Stimulated activated CD8-positive, alpha-beta memory T cell treated with anti-CD3 and anti-CD28 coated beads, Interleukin-7, amount 100 ng/mL, for 4 hours (primary cell): ENCODE results near the gene DMBX1.
A peak's percentile ranks its signal among the peaks of the same experiment; 100 is the strongest.

Experiments
- DNase-seq, 2 donors: peaks; one replicate each; pipeline ENCODE4 v3.0.0-alpha.2; 2020; ENCODE audit warnings: low read depth in 2 of 2

Gene DMBX1

DNA sequence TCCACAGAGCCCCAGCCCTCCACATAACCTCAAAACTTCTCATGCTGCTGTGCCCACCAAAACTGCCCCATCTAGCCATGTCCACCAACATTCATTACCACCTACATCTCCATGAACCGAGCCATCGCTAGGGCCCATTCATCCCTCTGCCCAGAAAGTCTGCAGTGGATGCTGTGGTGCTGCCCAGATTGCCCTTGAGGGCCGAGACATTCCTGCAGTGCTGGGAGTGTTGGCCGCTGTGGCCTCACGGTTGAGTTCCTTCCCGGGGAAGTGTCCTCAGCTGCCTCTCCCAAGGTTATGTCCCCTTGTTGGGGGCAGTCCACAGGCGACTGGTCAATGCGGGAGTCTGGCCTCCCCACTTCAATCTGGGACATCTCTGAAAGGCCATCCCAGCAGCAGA lies 30.3 kb upstream of the DMBX1 start:
- no peak for DNase-seq

DNA sequence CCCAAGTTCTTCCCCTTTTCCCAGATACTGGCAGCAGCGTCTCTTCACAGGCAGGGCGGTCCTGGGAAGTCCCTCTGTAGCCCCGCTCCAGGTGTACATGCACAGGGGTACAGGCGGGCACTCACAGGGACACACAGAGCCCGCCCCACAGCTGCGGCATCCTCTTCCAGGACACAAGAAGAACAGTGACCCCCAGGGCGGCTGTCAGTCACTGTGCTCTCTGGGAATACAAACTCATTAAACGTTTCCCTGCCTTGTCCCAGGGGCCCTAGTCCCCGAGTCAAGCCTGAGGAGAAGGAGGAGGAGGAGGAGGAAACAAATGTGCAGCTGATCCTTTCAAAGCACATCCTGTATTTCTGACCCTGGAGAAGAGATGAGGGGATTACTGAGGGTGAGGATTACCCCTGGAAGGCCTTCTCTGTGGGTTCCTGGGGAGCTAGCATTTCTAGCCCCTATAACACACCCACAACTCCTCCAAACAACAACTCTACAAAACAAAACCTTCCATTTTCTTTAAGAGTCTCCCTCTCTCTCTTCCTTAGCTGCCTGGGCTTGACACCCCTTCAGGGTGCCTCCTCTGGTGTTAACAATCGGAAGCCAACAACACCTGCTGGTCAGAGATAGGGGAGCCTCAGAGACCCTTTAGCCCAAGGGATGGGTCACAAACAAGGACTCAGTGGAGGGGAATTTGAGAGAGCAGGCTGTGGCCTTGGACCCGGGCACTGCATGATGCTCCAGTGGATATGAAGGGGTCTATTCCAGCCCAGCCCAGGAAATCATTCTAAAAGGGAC lies 28.4 kb upstream of the DMBX1 start:
- DNase-seq: no peak

DNA sequence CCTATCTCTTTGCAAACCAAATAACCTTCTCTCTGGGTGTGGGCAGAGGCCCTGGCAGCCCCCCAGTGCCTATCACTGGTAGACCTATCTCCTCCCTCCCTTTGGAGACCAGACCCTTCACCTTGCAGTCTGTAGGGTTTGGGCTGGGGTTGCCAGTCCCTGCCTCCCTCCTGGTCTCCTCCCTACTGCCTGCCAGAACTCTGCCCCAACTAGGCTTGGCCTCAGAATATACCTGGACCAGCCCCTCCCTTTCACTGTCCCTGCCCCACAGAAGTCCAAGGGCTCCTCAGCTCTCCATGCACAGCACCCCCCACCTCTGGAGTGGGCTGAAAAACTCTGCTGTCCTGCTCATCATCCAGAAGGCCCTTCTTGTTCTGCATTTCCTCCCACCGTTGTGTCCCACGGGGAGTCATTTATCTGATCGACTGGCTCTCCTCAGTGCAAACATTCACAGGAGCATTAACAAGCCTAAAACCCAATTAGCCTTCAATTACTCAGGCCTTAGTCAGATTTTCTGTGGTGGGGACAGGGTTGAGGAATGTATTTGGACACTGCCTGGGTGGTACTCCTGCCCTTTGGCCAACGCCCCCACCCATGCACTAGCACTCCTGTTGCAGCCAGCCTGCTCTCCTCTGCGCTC lies 27.7 kb upstream of the DMBX1 start:
- DNase-seq: no peak

GRCh38 chr1:46464013-46464548 lies 25.6 kb upstream of the DMBX1 start:
- no peak for DNase-seq

GRCh38 chr1:46464915-46465314 lies 24.7 kb upstream of the DMBX1 start:
- DNase-seq: no peak

DNA sequence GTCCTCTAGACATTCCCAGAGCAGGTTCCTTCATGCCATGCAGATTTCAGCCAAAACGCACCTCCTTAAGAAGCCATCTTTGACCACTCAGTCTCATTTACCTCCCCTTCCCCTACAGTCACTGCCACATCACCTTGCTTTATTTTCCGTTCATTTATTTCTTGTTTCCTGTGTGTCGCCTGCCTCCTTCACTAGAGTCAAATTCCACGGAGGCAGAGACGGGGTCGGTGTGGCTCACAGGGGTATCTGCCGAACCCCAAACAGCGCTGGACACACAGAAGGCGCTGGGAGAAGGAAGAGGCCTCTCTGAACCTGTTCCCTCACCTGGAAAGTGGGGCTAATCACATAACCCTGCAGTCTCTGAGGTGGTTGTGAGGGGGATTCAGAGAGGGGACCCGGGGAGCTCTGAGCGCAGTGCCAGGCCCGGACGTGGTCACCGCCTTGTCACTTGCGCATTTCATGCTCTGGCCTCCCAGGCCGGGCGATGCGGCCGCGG lies 23.6 kb upstream of the DMBX1 start:
- DNase-seq: no peak

DNA sequence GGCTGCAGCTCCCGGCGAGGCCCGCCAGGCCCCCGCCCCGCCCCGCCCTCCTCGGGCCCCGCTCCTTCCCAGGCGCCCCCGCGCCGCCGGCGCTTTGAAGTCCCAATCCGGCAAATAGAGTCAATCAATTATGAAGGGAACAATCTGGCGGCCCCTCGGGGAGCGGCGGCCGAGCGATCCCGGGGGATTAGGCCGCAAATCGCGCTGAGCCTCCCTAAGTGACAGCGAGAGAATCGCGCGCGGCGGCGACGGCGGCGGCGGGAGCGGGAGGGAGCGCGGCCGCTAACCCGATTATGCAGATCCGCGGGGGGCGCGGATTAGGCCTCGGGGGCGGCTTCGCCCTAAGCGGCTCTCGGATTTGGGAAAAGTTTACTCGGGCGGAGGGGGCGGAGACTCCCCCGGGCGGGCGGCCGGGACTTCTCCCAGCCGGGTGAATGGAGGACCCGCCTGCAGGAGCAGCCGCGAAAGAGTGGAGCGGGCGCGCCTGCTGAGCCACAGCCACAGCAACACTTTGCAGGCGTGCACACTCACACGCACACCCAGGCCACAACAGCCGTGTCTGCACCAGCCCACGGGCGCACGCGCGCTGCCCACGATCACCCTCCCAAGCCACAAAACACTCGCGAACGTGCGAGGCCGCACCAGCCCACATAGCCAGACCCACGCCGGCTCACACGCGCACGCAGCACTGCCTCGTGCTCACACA lies 23.0 kb upstream of the DMBX1 start:
- DNase-seq: no peak

DNA sequence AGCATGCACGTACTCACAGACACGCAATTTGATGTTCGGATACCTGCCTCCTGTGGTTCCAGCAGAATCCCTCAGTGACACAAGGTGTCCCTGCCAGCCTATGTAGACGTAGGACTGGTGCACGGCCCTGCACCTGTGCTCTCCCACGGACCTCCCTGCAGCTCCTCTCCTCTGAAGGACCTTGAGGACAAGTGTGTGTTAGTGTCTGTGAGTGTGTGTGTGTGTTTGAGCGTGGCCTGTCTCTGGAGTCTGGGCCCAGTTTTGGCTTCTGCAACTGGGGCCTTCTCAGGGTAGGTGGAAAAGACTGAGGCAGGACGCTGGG lies 22.5 kb upstream of the DMBX1 start:
- no peak for DNase-seq

DNA sequence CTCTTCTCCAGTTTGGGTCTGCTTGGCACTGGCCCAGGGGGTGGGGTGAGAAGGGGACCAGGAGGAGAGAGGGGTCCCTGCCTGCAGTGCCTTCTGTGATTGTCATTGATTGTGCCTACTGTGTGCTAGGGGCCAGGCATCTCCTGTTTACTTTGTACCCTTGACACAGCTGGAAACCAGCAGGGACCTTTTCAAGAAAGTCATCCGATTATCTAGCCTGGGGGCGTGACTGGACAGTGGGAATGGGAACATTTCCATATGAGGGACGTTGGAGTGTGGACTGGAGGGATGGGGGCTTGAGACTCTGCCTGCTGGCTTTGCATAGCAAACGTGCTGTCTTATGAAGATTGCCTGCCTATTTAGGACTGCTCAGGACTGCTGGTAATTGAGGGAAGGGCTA lies 19.8 kb upstream of the DMBX1 start:
- DNase-seq: no peak

DNA sequence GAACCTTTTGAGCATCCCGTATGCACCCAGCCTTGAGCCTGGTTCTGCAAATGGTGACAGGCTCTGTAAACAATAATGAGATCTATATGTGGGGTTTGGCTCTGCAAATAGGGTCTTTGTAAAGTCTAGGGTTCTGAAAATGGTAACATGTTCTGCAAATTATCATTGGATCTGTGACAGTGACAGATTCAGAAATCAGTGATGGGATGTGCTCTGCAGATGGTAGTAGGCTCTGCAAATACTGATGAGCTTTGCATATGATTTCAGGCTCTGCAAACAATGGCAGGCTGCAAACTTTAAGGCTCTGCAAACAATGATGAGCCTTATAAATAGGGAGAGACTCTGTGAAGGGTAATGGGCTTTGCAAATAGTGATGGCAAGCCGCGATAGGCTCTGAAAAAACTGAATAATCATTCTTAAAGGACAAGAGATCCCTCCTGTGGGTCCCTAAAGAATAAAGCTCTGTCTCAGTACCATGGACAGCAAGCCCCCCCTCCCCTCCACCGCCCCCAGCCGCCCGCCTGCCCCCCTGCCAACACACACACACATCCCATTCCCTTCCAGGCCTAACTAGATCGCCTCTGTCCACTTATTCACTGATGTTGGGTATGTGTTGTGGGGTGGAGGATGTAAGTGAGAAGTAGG lies 17.7 kb upstream of the DMBX1 start:
- no peak for DNase-seq

DNA sequence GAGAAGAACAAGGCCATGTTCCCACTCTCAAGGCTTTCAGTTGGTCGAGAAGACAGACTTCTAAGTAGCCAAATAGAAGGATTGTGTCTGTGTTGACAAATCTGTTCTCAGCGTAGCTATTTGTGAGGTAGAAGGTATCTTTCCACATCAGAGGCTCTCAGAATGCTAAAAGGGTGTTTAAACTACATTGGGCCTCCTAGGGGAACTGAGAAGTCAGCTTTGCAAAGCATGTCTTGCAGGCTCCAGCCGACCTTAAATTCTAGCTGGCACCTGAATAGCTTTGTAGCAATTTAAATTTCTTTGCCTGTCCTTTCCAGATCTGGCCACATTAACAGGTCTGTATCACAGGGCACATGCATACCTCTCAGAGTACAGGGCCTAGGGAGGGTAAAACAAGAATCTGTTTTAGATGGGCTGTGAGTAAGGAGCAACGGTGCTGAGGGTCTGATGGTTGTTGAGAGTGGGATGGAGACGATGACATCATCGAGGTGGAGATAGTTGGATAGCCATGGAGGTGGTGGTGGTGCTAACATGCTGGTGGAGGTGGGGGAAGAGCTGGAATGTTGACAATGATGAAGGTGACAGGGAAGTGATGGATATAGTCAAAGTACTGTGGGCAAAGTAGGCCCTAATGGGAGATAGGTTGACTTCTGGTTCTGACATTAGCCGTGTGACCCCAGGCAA lies 17.0 kb upstream of the DMBX1 start:
- no peak for DNase-seq

DNA sequence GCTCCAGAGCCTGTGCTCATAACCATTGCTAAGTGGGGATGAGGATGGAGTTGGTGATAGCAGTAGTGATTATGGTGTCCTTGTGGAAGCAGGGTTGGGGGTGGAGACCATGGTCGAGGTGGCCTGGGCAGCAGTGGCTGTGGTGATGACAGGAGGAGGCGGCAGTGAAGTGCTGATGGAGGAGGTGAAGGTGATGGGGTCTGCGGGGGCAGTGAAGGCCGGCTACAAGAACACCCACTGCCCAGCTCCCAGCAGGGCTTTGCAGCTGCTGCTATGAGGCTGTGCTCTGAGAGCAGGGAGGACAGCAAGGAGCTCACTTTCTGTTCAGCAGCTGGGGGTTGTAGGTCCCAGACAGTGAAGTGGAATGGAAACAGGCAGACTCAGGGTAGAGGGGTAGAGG lies 15.6 kb upstream of the DMBX1 start:
- DNase-seq: no peak

DNA sequence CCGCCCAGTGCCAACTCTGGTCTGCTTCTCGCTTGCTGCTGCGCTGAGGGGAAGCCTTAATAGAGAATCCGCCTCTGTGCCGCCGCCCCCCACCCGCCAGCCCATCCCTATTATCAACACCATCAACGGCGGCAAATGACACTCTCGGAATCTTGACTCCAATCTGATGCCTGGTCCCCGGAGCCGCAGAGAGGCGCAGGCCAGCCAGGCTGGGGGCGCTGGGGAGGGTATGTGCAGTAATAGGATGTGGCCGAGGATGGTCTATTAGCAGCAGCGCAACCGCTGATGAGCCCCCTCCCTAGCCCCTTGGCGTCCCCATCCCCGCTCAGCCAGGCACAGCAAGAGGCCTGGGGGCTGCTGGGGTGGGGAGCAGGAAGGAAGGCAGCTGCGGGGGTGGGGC lies 15.1 kb upstream of the DMBX1 start:
- DNase-seq: no peak

DNA sequence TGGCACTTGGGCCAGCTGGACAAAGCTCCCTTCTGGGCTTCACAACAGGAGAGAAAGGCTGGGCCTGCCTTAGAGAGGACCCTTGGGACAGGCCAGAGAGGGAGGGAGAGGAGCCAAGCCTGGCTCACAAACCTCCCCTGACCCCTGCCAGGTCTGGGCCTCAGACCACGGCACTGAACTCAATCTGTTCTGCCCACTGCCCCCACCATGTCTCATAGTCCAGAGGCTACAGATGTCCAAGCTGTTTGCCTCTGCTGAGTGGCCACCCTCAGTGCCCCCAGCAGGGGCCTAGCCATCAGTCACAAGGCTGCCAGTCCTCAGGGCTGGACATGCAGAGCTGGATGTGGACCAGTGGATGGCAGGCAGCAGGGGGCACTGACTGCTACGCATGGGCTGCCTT lies 13.0 kb upstream of the DMBX1 start:
- no peak for DNase-seq

DNA sequence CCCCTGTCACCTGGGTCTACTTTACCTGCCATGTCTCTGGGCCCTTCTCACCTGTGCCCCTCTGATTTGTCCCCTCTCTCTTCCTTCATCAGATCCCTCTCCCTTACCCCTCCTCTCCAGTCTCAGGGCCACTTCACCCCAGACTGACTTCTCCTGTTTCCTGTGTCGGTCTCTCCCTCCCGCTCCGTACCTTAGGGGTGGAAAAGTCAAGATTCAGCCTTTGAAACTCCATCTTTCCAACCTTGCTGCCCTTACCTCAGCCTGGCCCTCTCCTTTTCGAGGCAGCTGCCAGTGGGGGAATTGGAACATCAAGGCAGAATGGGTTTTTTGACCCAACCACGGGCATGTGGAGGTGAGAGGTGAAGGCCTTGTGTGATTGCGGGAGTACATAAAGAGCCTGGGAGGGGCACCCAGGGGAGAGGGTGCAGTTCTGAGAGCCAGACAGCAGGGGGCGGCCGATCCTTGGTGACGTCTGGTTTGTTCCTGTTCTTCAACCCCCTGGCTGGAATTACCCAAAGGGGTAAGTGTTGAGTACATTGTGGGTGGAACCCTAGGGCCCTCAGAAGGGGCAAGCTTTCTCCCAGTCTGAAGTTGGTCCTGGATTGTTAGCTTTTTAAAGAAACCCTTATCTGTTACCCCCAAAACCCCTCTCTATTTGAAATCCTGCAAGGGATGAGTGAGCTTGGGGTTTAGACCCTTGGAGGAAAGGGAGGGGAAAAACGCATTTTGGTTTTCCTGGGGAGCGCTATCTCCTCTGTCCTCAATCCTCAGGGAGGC lies 12.3 kb upstream of the DMBX1 start:
- DNase-seq: peak; percentile 47 to 52

DNA sequence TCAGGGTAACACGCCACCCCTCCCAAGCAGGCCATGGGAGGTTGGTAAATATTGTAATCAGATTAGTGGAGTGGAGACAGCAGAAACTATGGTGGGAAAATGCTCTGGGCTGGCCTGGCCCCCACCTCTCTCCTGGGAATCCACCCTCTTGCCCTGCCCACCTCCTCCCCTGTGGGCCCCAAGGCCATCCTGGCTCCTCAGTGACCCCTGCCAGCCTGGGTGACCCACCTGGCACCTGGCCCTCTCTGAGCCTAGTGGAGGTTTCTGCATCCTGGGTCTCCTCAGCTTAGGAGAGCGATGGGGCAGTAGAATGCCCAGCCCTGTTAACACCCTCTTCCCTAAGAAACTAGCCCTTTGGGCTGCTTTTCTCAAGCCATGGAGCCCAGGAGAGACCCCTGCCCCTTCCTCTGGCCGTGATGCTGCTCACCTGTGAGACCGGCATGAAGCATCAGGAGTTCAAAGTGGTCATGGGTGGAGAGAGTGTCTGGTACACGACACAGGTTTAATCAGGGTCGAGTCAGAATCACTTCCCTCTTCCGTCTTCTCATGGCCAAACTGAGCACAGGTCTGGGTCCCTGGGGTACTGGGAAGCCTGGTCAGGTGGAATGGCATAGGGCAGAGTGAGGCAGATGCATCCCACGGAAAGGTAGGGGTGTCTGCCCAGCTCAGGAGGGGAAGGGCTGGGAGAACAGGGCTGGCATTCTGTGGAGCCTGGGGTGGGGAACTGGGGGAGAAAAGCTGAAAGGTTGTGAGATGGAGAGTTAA lies 10.7 kb upstream of the DMBX1 start:
- DNase-seq: no peak

DNA sequence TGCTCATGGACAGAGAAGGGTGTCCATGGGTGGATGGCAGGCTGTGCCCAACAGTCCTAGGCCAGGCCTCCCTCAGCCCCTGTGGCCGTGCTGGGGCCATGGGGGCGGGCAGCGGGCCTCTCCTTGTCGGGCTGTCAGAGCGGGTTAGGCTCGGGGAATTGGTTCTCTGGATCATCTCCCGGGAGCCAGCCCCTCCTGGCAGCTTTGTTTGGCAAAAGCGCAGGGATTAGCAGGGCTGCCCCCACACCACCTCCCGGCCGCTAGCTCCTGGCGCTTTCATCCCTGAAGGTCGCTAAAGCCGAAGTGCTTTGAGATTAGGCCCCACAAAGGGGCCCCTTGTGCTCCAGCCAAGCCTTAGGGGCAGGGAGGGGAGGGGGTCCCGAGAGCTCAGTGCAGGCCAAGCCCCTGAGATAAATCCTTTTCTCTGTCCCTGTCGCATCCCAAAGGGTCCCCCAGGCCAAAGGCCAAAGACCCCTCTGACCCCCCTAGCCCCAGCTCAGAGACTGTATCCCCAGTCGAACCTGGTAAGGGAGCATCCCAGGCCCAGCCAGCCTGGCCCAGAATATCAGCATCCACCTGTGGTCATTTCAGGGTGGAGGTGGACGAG lies 9.8 kb upstream of the DMBX1 start:
- DNase-seq: no peak

DNA sequence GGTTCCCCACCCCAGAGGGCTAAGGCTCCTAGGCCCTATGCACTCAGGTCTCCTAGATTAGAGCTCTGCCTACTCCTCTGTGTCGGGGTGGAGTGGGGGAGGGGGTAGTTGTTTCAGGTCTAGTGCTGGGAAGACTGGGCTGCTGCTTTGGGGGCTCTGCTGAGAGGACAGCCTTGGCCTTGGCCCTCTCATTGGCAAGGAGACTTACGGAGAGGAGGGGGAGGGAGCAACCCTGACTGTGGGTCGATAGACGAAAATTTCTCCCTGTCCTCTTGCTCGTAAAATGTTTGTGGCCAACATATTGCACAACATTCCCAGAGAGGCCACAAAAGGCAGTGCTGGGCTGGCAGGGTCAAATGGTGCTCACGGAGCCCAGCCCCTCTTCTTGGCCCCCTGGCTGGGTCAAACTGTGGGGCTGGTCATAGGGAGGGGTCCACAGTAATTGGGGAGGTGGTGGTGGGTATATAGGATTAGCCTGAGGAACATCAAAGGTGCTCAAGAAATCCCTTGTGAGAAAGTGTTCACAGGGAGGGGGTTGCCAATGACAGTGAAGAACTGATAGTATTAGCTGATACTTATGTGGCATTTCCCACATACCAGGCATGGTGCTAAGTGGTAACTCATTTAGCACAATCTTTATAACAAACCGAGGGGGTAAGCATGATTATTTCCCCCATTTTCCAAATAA lies 8.5 kb upstream of the DMBX1 start:
- no peak for DNase-seq

DNA sequence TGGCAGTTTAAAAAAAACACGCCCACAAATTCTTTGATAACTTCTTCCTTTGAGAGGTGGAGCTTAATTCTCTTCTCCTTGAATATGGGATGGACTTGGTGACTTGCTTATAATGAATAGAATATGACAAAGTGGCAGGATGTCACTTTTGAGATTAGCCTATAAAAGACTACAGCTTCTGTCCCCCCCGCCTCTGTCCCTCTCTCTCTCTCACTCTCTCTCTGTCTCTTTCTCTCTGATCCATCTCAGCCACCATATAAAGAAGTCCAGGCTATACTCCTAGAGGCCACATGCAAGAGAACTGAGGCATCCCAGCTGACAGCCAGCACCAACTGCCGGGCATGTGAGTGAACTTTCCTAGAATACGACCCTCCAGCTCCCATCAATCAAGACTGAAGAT lies 7.7 kb upstream of the DMBX1 start:
- DNase-seq: no peak
